ENCODE results near the gene PCDHGA5. TPM values are rescaled to one million over a fixed set of nuclear protein-coding genes. Genes with fewer than 3 reads are reported as not detected.
"Not testable (repeated sequence)": the region's sequence is repeated elsewhere in the genome, so short reads cannot be mapped to it uniquely, and the experiment has no call there.

The PCDHGA5 gene
- 0.35 TPM for total RNA-seq

GRCh38 chr5:141363952-141364660, at the start of gene PCDHGA5:
Gene PCDHGA5 (plus strand): TSS chr5:141364162. CDS start chr5:141364331, 169 bp downstream.
- ATAC-seq (no peak), DNase-seq (ENCODE audit: low spot score) (no peak)

GRCh38 chr5:141316963-141317362, 47.0 kb upstream of the PCDHGA5 start:
- DNase-seq (ENCODE audit: low spot score); ATAC-seq: not testable (repeated sequence)

DNA sequence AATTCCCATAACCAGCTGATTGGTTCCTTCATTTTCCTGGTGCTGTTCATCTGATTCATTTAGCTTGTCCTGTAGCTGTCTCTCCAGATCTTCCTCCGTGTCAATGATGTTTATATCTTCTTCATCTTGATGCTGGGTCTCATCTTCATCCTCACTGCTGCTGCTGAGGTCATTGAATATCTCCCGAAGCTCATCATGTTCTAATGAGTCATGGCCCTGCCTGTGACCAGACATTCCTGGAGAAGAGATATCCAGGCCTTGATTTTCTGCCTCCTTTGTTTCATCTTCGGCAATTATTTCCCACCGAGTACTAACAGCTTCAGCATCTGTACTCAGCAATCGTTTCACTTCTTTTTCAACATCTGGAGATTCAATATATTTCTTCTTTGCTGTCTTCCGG, 44.8 kb upstream of the PCDHGA5 start:
- DNase-seq (ENCODE audit: low spot score) (no peak), ATAC-seq (no peak)

GRCh38 chr5:141319699-141320098, 44.3 kb upstream of the PCDHGA5 start:
- no peak for ATAC-seq
- no peak for DNase-seq (ENCODE audit: low spot score)

DNA sequence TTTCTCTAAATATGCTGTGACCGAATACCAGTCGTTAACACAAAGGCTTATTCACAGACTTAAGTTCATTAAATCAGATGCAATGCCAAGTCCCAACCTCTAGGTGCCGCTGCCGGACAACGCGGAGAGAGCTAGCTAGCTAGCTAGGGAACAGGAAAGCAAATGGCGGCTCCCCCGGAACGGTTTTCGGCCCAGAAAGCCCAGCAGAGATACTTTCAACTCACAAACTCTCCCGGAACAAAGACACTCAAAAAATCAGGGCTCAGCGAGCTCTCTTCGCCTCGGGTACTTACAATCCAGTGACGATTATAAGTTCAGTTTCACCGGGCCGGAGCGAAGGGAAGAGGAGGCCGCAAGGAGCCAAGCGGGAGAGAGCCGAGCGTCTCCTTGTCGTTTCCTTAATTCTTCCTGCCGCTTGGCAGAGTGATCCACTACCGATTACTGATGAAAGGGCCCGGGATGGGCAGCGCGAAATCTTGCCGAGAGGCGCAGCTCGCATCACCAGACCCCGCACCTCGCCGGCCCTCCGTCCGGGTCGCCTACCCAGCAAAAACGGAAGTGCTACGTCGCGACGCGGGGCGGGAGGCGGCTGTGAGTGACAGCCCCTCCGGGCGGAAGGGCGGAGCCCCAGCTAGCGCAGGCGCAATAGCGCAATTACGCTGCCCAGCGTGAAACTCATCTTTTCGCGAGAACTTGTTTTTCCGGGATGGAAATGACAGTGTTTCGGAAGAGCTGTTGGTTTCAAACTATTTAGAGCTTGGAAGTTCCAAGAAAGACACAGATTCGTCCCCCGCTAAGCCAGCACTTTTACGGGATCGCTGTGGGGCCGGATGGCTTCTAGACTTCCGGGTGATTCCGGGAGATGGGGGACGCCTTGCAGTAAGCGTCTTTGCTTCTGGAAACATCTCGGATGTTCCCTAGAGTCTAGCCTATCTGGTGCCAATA, 43.5 kb upstream of the PCDHGA5 start, which contains the start of gene TAF7:
TAF7 (minus strand) TSS at position 560 of the 945 bp plus-strand sequence. CDS start 740 bp downstream, outside the sequence.
- ATAC-seq (peak; percentile 98), DNase-seq (ENCODE audit: low spot score) (peak; percentile 91)

- no peak for ATAC-seq
- no peak for DNase-seq (ENCODE audit: low spot score)
These were observed 41.7 kb upstream of the PCDHGA5 start for GRCh38 chr5:141322261-141322660.

- no peak for DNase-seq (ENCODE audit: low spot score)
These were observed 37.7 kb upstream of the PCDHGA5 start for GRCh38 chr5:141326088-141326854.

DNA sequence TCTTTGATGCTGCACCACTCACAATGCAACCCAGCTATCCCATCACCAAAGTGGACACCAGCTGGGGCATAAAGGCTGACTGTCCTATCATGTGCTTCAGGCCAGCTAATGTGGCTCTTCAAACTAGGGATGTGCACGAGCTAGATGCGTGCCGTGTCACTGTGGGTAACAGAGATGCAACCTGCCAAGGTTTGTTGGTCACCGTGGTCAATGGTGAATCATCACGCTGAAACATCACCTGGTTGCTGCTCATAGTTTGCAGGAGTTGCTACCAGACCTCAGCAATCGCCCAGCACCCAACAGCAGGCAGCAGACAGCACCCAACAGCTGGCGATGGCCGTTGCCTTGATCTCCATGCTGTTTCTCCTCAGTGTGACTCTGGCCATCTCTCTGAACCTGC, 35.7 kb upstream of the PCDHGA5 start:
- DNase-seq (ENCODE audit: low spot score) (no peak), ATAC-seq (no peak)

More at GRCh38 chr5:141326088-141326854, 37.7 kb upstream of the PCDHGA5 start:
- ATAC-seq = no peak

- DNase-seq (ENCODE audit: low spot score) = no peak
- ATAC-seq = no peak
These were observed 33.5 kb upstream of the PCDHGA5 start, which contains the start of gene PCDHGA1 for GRCh38 chr5:141330299-141331080. Gene PCDHGA1 (plus strand): TSS chr5:141330514.

GRCh38 chr5:141332571-141332970, 31.4 kb upstream of the PCDHGA5 start:
- not testable (repeated sequence) for DNase-seq (ENCODE audit: low spot score); ATAC-seq

DNA sequence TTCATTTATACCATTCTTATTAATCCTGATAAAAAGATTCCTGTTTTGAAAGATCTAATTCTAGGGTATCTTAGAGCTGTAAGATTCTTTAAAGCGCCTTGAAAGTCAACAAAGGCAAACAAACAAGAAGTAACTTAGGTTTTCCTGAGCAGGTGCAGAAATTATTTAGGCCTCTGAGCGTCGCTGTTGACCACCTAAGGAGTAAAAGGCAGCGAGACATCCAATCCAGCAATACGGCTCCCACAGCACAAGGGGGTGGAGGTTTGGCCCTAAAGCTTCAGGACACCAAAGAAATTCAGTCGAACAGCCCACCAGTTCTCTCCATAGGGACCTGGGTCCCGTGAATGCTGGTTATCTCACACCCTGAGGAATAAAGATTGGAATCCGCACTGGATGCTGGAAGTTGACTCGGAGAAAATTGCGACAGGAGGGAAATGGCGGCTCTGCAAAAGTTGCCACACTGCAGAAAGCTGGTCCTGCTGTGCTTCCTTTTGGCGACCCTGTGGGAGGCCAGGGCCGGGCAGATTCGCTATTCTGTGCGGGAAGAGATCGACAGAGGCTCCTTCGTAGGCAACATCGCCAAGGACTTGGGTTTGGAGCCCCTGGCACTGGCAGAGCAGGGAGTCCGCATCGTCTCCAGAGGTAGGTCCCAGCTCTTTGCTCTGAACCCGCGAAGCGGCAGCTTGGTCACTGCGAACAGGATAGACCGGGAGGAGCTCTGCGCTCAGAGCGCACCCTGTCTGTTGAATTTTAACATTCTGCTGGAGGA, 25.2 kb upstream of the PCDHGA5 start, which contains the start of gene PCDHGA2:
PCDHGA2 (plus strand) TSS at position 223 of the 769 bp plus-strand sequence.
- DNase-seq (ENCODE audit: low spot score) (no peak), ATAC-seq (peak; percentile 58)

DNA sequence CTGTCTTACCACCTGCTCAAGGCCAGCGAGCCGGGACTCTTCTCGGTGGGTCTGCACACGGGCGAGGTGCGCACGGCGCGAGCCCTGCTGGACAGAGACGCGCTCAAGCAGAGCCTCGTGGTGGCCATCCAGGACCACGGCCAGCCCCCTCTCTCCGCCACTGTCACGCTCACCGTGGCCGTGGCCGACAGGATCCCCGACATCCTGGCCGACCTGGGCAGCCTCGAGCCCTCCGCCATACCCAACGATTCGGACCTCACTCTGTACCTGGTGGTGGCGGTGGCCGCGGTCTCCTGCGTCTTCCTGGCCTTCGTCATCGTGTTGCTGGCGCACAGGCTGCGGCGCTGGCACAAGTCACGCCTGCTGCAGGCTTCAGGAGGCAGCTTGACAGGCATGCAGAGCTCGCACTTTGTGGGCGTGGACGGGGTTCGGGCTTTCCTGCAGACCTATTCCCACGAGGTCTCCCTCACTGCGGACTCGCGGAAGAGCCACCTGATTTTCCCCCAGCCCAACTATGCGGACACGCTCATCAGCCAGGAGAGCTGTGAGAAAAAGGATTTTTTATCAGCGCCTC, 23.1 kb upstream of the PCDHGA5 start:
- not testable (repeated sequence) for DNase-seq (ENCODE audit: low spot score); ATAC-seq

- DNase-seq (ENCODE audit: low spot score) = no peak
- no peak for ATAC-seq
These were observed 21.2 kb upstream of the PCDHGA5 start for GRCh38 chr5:141342773-141343172.

DNA sequence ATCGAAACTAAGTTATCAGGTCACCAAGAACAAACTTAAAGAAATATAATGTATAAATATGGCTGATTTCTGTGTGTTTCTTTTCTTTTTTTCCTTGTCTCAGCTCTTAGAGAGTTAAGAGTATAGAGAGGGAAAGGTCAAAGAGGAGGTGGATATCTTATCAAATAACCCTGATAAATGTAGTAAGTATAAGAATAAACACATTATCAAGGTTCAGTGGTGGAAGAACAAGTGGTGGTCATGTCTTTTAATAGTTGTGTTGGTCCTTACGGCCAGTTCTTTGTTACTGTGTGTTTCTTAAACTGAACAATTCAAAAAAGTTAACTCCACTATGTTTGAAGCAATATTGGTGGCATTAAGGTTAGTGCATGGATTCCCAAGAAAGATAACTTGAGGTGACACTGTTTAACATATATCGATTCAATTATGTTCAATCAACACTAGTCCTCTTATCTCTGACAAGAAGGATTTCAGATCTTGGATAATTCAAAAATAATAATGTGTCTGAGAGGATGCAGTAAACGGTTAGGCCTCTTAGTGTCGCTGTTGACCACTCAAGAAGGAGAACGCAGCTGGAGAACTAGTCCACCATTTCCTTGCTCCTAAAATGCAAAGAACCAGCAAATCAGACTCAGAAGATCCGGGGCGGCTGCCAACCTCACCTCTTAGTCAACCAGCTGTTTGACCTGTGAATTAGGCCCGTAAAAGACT, 20.6 kb upstream of the PCDHGA5 start, which contains the start of gene PCDHGA3:
PCDHGA3 (plus strand) TSS at position 588 of the 711 bp plus-strand sequence. CDS start 205 bp downstream, outside the sequence.
- peak; percentile 47 for ATAC-seq

DNA sequence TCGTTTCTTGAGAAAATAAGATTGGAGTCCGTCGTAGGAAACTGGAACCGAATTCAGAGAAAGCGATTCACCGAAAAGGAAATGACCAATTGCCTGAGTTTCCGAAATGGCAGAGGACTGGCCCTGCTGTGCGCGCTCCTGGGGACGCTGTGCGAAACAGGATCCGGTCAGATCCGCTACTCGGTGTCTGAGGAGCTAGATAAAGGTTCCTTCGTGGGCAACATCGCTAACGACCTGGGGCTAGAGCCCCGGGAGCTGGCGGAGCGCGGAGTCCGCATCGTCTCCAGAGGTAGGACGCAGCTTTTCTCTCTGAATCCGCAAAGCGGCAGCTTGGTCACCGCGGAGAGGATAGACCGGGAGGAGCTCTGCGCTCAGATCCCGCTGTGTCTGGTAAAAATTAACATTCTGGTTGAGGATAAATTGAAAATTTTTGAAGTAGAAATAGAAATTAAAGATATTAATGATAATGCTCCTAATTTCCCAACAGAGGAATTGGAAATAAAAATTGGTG, 20.0 kb upstream of the PCDHGA5 start:
- DNase-seq (ENCODE audit: low spot score) = no peak
- ATAC-seq = no peak

More for the DNA sequence above, 20.6 kb upstream of the PCDHGA5 start, which contains the start of gene PCDHGA3:
- DNase-seq (ENCODE audit: low spot score) = no peak

GRCh38 chr5:141345327-141345726, 18.6 kb upstream of the PCDHGA5 start:
- no peak for DNase-seq (ENCODE audit: low spot score)
- ATAC-seq = no peak

DNA sequence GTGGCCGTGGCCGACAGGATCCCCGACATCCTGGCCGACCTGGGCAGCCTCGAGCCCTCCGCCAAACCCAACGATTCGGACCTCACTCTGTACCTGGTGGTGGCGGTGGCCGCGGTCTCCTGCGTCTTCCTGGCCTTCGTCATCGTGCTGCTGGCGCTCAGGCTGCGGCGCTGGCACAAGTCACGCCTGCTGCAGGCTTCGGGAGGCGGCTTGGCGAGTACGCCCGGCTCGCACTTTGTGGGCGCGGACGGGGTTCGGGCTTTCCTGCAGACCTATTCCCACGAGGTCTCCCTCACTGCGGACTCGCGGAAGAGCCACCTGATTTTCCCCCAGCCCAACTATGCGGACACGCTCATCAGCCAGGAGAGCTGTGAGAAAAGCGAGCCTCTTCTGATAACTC, 17.9 kb upstream of the PCDHGA5 start:
- not testable (repeated sequence) for DNase-seq (ENCODE audit: low spot score); ATAC-seq

Data from left lobe of liver (tissue), 2 donors.